Measurements from ENCODE around the gene TEX30.

DNA sequence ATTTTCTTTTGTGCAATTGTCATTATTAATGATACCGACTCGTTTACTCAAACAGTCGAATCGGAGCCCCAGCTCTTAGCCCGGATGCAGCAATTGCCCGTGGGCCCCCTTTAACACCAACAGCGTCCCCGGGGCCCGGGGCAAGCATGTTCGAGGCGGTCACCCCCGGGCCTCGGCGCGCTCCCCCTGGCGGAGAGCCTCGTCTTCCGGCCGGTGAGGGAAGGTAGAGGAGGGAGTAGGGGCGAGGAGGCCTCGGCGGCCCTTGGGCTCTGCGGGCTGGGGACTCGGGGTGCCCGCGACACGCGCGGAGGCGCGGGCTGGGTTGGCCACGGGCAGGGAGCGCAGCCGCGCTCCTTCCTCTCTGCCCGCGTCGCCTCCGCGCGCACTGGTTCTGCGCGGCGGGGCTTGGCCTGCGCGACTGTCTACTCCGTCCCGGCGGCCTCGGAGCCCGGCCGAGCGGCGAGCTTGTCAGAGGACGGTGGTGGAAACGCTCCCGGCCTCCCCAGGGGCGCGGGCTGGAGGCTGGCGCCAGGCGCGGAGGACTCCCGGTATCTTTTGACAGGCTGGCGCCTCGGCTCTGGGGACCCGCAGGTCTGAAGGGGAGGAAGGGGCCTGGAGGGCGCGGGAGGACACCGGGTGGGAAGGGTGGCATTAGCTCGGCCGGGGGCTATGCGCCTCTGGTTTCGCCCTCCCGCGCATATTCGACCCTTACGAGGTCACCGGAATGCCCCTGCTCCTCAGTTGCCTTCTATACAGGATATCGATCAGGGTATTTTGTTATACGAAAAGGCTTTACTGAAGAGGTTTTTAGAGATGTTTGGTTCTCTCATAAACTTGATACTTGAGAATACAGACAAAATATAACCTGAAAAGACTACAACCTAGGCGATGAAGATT, 26.8 kb upstream of the TEX30 start:
- peak in 1 of 2 donors; percentile 34 for TF ChIP-seq POLR2A (IDR thresholded peaks at IDR 0.05)
- TF ChIP-seq, protein P1, sequence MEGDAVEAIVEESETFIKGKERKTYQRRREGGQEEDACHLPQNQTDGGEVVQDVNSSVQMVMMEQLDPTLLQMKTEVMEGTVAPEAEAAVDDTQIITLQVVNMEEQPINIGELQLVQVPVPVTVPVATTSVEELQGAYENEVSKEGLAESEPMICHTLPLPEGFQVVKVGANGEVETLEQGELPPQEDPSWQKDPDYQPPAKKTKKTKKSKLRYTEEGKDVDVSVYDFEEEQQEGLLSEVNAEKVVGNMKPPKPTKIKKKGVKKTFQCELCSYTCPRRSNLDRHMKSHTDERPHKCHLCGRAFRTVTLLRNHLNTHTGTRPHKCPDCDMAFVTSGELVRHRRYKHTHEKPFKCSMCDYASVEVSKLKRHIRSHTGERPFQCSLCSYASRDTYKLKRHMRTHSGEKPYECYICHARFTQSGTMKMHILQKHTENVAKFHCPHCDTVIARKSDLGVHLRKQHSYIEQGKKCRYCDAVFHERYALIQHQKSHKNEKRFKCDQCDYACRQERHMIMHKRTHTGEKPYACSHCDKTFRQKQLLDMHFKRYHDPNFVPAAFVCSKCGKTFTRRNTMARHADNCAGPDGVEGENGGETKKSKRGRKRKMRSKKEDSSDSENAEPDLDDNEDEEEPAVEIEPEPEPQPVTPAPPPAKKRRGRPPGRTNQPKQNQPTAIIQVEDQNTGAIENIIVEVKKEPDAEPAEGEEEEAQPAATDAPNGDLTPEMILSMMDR (IDR thresholded peaks at IDR 0.05) = peak; percentile 62 to 80 (median 70)

All from uterus (tissue), 2 donors.